Nephron progenitor cell (in vitro differentiated cells): ENCODE results near the gene RNF166.
A peak's percentile ranks its signal among the peaks of the same experiment; 100 is the strongest.

Source experiments
- DNase-seq: peaks from one replicate; pipeline ENCODE4 v3.0.0; 2021
- H3K27ac Mint-ChIP-seq: 2 replicates; pipeline ENCODE4 v1.8.0; 2021; ENCODE audit warnings: mild to moderate bottlenecking, moderate library complexity, mixed read lengths
- H3K27me3 Mint-ChIP-seq: 2 replicates; pipeline ENCODE4 v1.8.0; 2021; ENCODE audit warnings: mild to moderate bottlenecking, low read depth, mixed read lengths; ENCODE audit not compliant: poor library complexity
- H3K36me3 Mint-ChIP-seq: 2 replicates; pipeline ENCODE4 v1.8.0; 2021; ENCODE audit warnings: low read depth, mixed read lengths
- H3K4me1 Mint-ChIP-seq: 2 replicates; pipeline ENCODE4 v1.8.0; 2021; ENCODE audit warnings: mixed read lengths
- H3K4me3 Mint-ChIP-seq: 2 replicates; pipeline ENCODE4 v1.8.0; 2021; ENCODE audit warnings: mild to moderate bottlenecking, moderate library complexity, mixed read lengths
- H3K9me3 Mint-ChIP-seq: 2 replicates; pipeline ENCODE4 v1.8.0; 2021; ENCODE audit warnings: mild to moderate bottlenecking, moderate library complexity, mixed read lengths
- CTCF ChIP-seq: fragments of 200-600 bp; sonication (generic); IDR thresholded peaks from 2 replicates; pipeline ENCODE4 v1.5.0; 2021; ENCODE audit warnings: antibody characterized with exemption

RNF166 gene

GRCh38 chr16:88681084-88681680, 25.0 kb downstream of the RNF166 start:
- H3K36me3 Mint-ChIP-seq: no peaks in the 10 kb centered on the region
- peak; percentile 17 for TF ChIP-seq CTCF
- H3K4me1 Mint-ChIP-seq: peaks cover 18% of the 10 kb centered on the region
- peaks cover 43% of the 10 kb centered on the region for H3K27me3 Mint-ChIP-seq
- DNase-seq: no peak
- H3K4me3 Mint-ChIP-seq: no peak overlapping the region
- H3K9me3 Mint-ChIP-seq: no peaks in the 10 kb centered on the region
- H3K27ac Mint-ChIP-seq: no peak overlapping the region

- Mint-ChIP-seq H3K27me3 (peaks cover 38% of the 10 kb centered on the region), H3K36me3 (no peaks in the 10 kb centered on the region), H3K4me1 (peaks cover 18% of the 10 kb centered on the region), H3K27ac (no peak overlapping the region), H3K4me3 (no peak overlapping the region), H3K9me3 (no peaks in the 10 kb centered on the region)
- no peak for DNase-seq
- no peak for TF ChIP-seq CTCF
Measured at GRCh38 chr16:88680554-88681083, 25.6 kb downstream of the RNF166 start.

- peaks cover 5% of the 10 kb centered on the region for H3K4me1 Mint-ChIP-seq
- no peak overlapping the region for H3K27ac Mint-ChIP-seq
- no peak overlapping the region for H3K4me3 Mint-ChIP-seq
- no peaks in the 10 kb centered on the region for H3K9me3 Mint-ChIP-seq
- DNase-seq: no peak
- H3K27me3 Mint-ChIP-seq: peaks cover 16% of the 10 kb centered on the region
- no peak for TF ChIP-seq CTCF
- no peaks in the 10 kb centered on the region for H3K36me3 Mint-ChIP-seq
Measured at GRCh38 chr16:88678224-88678979, 27.8 kb downstream of the RNF166 start.

- DNase-seq: no peak
- no peak overlapping the region for H3K4me3 Mint-ChIP-seq
Measured at GRCh38 chr16:88677721-88678120, 28.5 kb downstream of the RNF166 start.

GRCh38 chr16:88676502-88677242, 29.5 kb downstream of the RNF166 start:
- Mint-ChIP-seq H3K36me3 (no peaks in the 10 kb centered on the region), H3K27ac (no peak overlapping the region), H3K4me3 (no peak overlapping the region), H3K27me3 (peaks cover 1% of the 10 kb centered on the region), H3K9me3 (no peaks in the 10 kb centered on the region), H3K4me1 (no peaks in the 10 kb centered on the region)
- TF ChIP-seq CTCF: no peak
- no peak for DNase-seq

More at GRCh38 chr16:88677721-88678120, 28.5 kb downstream of the RNF166 start:
- H3K36me3 Mint-ChIP-seq: no peaks in the 10 kb centered on the region
- no peaks in the 10 kb centered on the region for H3K9me3 Mint-ChIP-seq
- TF ChIP-seq CTCF: no peak
- H3K27ac Mint-ChIP-seq: no peak overlapping the region
- peaks cover 12% of the 10 kb centered on the region for H3K27me3 Mint-ChIP-seq
- peaks cover 5% of the 10 kb centered on the region for H3K4me1 Mint-ChIP-seq
